ENCODE measurements around the gene KLF15.
"Not testable (repeated sequence)": the region's sequence is repeated elsewhere in the genome, so short reads cannot be mapped to it uniquely, and the experiment has no call there.

Gene KLF15

DNA sequence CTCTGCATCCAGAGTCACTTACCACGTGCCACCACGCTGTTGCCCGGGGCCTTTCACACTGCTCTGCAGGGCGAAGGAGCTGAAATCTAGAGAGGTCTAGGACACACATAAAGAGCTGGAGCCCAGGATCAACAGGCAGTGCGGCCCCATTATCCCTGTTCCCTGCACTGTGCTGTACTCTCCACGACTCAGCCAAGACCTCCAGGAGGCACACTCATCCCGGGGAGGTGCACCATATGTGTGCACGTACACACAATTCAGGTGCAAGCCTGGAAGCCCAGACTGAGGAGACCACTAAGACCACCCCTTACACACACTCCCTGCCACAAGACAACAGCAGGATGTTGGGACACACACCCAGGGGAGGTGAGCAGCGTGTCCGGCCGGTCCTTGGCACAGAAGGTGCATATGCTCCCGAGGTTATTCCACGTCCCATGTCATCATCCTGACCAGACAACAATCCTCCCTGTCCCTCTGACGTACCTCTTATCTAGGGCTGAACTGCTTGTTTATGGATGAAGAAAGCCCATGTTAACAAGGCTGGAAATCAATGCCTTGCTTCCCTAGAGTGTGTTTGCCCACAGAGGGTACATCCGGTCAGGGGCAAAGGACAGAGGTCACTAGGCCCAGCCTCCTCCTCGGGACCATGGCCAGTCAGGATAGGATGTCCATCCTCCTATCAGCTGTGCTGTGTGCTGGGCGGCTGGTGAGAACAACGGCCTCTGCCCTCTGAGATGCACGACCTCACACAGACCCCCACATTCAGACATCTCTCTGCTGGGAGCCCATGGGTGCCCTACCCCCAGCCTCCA is 16.1 kb downstream of the KLF15 start:
- no peak overlapping the region for H3K4me3 ChIP-seq (ENCODE audit: low read length)
- TF ChIP-seq ZNF274 (IDR thresholded peaks at IDR 0.05; ENCODE audit: low read depth, low read length): no peak

GRCh38 chr3:126340596-126340942 is 16.6 kb downstream of the KLF15 start:
- no peak for TF ChIP-seq ZNF274 (IDR thresholded peaks at IDR 0.05; ENCODE audit: low read depth, low read length)

GRCh38 chr3:126340081-126340511 is 17.1 kb downstream of the KLF15 start:
- no peak for TF ChIP-seq ZNF274 (IDR thresholded peaks at IDR 0.05; ENCODE audit: low read depth, low read length)
- H3K4me3 ChIP-seq (ENCODE audit: low read length): no peak overlapping the region

More at GRCh38 chr3:126340596-126340942, 16.6 kb downstream of the KLF15 start:
- no peak overlapping the region for H3K4me3 ChIP-seq (ENCODE audit: low read length)

- no peak overlapping the region for H3K4me3 ChIP-seq (ENCODE audit: low read length)
- no peak for TF ChIP-seq ZNF274 (IDR thresholded peaks at IDR 0.05; ENCODE audit: low read depth, low read length)
Observed at GRCh38 chr3:126339466-126339865, 17.7 kb downstream of the KLF15 start.

GRCh38 chr3:126338790-126339288 is 18.4 kb downstream of the KLF15 start:
- no peak for TF ChIP-seq ZNF274 (IDR thresholded peaks at IDR 0.05; ENCODE audit: low read depth, low read length)
- no peak overlapping the region for H3K4me3 ChIP-seq (ENCODE audit: low read length)

GRCh38 chr3:126337980-126338651 is 19.1 kb downstream of the KLF15 start:
- H3K4me3 ChIP-seq (ENCODE audit: low read length): no peak overlapping the region

GRCh38 chr3:126331812-126332336 is 25.3 kb downstream of the KLF15 start:
- H3K4me3 ChIP-seq (ENCODE audit: low read length): not testable (repeated sequence)

More at GRCh38 chr3:126337980-126338651, 19.1 kb downstream of the KLF15 start:
- TF ChIP-seq ZNF274 (IDR thresholded peaks at IDR 0.05; ENCODE audit: low read depth, low read length): no peak

DNA sequence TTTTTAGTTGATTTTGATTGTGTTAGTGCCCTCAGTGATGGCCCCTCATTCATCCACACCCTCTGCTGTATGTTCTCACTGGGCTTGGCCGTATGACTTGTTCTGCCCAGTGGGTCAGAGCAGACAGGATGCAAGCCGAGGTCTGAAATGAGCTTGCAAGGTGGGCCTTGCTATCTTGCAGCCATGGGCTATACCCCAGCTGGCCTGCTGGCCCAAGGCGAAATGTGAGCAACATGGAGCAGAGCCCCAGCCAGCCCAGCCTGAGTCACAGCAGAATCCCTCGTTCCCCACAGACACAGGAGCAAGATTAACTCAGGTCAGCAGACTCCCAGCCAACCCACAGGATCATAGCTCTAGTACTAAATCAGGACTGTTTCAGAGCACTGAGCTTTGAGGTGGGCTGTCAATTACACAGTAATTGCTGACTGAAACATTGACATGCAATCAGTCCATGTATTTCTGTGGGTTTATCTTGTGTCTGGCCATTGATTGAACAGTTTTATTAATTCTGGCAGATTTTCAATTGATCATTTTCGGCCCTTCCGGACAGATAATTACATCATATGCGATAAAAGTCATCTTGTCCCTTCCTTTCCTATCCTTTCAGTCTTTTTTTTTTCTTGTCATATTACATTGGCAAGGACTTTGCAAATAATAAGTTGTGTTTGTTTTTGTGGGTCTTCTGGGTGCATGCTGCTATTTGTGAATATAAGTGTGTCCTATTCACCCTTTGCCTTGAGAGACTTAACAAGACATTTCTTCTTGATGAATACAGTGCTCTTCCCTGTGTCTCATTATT is 27.1 kb downstream of the KLF15 start:
- H3K4me3 ChIP-seq (ENCODE audit: low read length): no peak overlapping the region
- TF ChIP-seq ZNF274 (IDR thresholded peaks at IDR 0.05; ENCODE audit: low read depth, low read length): no peak

GRCh38 chr3:126326629-126327028 is 30.6 kb downstream of the KLF15 start:
- TF ChIP-seq ZNF274 (IDR thresholded peaks at IDR 0.05; ENCODE audit: low read depth, low read length): no peak
- H3K4me3 ChIP-seq (ENCODE audit: low read length): no peak overlapping the region

DNA sequence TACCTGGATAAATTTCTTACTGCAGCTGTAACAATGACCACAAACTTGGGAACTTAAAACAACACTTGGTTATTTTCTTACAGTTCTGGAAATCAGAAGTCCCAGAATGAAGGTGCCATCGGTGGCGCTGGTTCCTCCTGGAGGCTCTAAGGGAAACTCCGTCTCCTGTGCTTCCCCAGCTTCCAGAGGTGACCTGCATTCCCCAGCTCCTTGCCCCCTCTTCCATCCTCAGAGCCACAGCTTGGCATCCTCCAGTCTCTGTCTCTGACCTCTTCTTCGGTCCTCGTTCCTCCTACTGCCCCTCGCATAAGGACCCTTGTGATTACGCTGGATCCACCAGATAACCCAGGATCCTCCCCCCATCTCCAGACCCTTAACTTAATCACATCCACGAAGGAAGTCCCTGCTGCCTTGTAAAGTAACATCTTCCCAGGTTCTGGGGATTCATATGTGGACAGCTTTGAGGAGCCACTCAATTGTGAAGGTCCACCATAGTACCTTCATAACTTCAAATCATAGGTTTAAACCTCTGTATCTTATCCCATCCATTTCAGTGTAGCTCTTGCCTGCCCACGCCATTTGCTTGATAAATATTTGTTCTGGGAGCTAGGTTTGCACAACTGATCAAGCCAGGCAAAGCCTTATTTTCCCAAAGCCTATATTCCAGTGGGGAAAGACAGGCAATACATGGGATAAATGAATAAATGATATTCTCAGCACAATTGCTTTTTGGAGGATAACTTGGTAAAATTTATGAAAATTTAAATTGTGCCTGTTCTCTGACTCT is 34.8 kb downstream of the KLF15 start:
- H3K4me3 ChIP-seq (ENCODE audit: low read length): no peak overlapping the region
- TF ChIP-seq ZNF274 (IDR thresholded peaks at IDR 0.05; ENCODE audit: low read depth, low read length): no peak

GRCh38 chr3:126321490-126321889 is 35.7 kb downstream of the KLF15 start:
- H3K4me3 ChIP-seq (ENCODE audit: low read length): no peak overlapping the region

DNA sequence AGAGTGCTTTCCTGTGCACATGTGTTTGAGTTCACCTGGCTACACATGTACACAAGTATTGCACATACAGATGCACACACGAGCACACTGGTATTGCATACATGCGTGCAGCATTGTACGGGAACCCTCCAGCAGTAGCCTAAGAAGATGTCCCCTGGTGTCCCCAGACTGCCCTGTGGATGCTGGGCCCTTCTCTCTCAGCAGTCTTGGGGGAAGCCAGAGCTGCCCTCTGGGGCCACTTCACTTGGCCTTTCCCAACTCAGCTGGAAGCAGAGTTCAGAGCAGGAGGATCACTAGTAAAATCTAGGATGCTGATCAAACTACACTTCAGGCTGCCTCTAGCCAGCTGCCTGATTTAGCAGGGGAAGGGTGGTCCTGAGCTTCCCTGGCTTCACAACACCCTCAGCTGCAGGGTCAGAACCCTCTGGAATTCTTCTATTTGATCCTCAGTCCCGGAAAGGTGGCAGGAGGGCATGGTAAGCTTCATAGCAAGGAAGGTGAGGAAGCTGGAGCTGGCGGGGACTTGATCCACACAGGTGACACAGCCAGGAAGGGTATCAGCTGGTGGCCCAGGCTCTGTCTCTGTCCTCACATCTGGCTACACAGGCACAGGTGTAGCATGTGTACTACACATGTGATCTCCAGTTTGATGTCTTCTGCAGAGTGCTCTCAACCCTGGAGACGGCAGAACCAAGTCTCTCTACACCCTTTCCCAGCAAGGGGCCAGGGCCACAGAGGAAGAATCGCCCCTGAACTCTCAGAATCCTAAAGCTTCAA is 36.5 kb downstream of the KLF15 start:
- no peak overlapping the region for H3K4me3 ChIP-seq (ENCODE audit: low read length)
- TF ChIP-seq ZNF274 (IDR thresholded peaks at IDR 0.05; ENCODE audit: low read depth, low read length): no peak

More at GRCh38 chr3:126321490-126321889, 35.7 kb downstream of the KLF15 start:
- TF ChIP-seq ZNF274 (IDR thresholded peaks at IDR 0.05; ENCODE audit: low read depth, low read length): no peak
